ENCODE results near the gene ASGR2.

DNA sequence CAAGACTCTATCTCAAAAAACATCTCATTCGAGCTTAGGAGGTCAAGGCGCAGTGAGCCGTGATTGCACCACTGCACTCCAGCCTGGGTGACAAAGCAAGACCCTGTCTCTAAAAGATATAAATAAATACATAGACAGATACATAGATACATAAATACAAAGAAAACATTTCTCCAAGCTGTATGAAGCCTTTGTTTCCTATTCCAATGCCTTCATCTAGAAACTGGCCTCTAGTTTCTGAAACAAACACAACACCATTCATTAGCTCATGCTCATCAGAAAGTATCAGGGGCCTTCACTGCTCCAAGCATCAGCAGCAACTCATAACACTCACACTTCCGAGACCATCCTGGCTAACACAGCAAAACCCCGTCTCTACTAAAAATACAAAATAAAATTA lies 10.3 kb upstream of the ASGR2 start:
- TF ChIP-seq, protein P1, sequence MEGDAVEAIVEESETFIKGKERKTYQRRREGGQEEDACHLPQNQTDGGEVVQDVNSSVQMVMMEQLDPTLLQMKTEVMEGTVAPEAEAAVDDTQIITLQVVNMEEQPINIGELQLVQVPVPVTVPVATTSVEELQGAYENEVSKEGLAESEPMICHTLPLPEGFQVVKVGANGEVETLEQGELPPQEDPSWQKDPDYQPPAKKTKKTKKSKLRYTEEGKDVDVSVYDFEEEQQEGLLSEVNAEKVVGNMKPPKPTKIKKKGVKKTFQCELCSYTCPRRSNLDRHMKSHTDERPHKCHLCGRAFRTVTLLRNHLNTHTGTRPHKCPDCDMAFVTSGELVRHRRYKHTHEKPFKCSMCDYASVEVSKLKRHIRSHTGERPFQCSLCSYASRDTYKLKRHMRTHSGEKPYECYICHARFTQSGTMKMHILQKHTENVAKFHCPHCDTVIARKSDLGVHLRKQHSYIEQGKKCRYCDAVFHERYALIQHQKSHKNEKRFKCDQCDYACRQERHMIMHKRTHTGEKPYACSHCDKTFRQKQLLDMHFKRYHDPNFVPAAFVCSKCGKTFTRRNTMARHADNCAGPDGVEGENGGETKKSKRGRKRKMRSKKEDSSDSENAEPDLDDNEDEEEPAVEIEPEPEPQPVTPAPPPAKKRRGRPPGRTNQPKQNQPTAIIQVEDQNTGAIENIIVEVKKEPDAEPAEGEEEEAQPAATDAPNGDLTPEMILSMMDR (conservative IDR thresholded peaks at IDR 0.05; ENCODE audit: low read length): no peak
- no peak for TF ChIP-seq EZH2phosphoT487 (IDR thresholded peaks at IDR 0.05; ENCODE audit: borderline replicate concordance, low read depth, low read length)
